Fibroblast of skin of scalp (primary cell): Measurements from ENCODE around the gene ALDH16A1.

Source experiments
- DNase-seq: peaks from one replicate; pipeline ENCODE4 v3.0.0-alpha.2; 2013

ALDH16A1 gene

GRCh38 chr19:49423985-49424303 is 29.1 kb upstream of the ALDH16A1 start:
- DNase-seq: no peak

GRCh38 chr19:49425178-49425577 is 27.8 kb upstream of the ALDH16A1 start, which contains the start of gene GFY:
Gene GFY, plus strand, starts transcription at chr19:49425388. Its CDS starts 1,043 bp downstream, at chr19:49426431.
- DNase-seq: no peak

DNA sequence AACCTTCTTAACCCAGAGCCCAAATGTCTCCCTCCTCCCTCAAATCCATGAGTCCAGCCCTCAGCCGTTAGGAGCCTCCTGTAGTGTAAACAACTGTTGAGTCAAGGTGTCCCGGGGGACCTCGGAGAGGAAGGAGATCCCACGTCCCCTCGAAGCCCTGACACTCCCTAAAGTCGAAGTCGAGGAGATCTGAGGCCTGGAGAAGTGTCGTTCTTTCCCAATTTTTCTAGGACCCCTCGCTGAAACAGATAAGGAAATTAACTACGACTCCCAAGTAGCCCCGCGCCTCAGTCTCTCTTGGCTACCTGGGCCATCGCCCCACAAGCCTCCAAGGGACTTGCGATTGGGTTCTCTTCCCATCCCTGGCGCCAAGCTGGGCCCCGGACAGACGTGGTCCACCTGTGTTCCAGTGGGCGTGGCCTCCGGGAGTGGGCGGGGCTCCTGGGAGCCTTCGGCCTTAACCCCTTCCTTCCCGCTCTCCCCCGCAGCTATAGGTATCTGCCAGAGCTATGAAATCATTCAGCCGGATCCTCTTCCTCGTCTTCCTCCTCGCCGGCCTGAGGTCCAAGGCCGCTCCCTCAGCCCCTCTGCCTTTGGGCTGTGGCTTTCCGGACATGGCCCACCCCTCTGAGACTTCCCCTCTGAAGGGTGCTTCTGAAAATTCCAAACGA is 27.0 kb upstream of the ALDH16A1 start:
- DNase-seq: no peak

DNA sequence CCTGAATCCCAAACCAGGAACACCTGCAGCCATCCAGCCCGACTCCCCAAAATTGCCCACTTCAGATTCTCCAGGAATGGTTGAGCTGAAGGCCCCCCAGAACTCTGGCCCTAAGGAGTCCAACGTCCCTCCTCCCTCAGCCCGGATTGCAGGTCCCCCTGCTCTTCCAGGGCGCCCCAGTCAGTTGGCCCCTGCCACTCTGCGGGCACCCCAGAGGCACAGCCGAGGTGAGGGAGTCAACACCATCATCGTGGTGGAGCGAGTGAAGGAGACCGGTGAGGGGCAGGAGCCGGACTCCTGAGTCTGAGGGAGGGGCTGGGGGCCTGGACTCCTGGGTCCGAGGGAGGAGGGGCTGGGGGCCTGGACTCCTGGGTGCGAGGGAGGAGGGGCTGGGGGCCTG is 25.7 kb upstream of the ALDH16A1 start:
- no peak for DNase-seq

DNA sequence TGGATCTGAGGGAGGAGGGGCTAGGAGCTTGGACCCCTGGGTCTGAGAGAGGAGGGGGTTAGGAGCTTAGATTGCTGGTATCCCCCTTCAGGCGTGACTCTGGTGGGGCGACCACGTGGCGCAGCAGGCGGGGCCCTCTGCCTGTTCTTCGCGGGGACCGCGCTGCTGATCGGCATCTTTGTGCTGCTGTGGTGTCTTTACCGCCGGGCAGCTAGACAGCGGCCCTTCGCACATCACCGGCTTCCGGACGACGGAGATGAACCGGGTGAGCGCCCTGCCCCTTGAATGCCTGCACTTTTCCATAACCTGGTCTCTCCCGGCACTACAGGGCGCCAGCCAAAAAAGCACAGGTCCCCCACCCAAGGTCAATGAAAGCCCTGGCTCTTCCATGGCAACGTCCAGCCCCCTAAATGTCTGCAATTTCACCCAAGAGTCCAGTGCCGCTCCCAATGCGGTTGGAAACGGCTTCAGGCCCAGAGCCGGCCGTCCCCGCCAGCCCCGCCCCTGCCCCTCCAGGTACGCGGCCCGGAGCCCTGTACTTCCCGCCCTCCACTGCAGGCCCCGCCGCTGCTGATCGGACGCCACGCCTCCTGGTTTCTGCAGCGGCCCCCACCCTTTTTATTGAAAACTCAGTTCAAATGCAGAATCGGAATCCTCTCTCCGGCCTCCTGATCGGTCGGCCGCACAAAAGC is 25.0 kb upstream of the ALDH16A1 start:
- DNase-seq: no peak

GRCh38 chr19:49428547-49429451 is 24.2 kb upstream of the ALDH16A1 start:
- no peak for DNase-seq

DNA sequence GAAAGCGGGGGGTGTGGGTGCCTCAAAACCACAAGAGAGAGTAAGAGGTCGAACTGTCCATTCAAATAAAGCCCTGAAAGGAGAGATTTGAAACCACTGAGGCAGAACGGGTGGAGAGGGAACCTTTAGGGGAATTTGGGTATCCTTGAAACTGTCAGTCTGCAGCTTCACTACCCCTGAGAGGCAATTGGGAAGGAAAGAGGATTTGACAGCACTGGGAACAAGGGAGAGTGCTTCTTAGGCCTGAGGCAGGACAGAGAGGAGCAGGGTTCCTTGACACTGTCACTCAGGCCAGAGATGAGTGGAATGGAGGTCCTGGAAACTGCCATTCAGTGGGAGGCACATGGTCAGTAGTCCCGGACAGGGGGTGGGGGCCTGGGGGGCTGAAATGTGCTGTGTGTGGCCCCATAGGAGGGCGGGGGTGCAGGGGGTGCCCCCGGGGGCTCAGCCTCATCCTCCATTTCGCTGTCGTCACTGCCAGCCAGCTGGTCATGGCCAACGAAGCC is 22.8 kb upstream of the ALDH16A1 start:
- DNase-seq: no peak

GRCh38 chr19:49430678-49431329 is 22.2 kb upstream of the ALDH16A1 start:
- no peak for DNase-seq

GRCh38 chr19:49431330-49431749 is 21.7 kb upstream of the ALDH16A1 start:
- no peak for DNase-seq

DNA sequence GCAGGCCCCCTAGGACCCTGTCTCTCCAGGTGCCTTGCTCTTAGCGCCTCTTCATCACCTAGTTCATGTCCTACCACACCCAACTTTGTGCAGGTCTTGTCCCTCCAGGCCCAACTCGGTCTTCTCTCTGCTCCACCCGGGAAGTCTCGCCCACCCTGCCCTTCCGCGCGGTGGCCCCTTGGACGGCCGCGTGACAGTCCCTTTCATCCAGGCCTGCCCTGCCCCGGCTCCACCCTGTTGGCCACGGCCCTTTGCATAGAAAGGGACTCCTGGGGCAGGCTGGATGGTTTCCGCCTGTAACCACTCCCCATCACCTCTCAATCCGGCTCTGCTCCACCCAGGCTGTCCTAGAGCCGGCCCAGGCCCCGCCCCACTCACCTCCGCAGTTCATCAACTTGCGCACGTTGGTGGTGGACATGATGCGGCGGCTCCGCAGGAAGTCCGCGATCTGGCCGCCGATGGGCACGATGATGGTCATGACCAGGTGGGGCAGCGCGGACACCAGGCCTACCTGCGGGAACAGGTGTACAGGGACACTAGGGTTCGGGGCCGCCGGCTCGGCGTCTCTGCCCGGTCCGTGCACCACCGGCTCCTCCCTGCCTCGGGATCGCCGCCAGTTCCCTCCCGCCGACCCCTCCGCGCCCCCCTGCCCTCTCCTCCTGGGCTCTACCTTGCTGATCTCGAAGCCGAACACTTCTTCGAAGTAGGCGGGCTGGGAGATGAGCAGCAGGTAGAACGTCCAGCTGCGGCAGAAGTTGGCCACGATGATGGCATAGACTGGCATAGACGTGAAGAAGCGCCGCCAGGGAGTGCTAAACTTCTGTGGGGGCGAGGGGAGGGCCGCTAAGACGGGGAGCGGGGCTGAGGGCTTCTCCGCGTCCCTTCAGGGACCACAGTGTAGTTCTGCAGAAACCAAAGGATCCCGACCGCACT is 20.6 kb upstream of the ALDH16A1 start:
- DNase-seq: no peak

DNA sequence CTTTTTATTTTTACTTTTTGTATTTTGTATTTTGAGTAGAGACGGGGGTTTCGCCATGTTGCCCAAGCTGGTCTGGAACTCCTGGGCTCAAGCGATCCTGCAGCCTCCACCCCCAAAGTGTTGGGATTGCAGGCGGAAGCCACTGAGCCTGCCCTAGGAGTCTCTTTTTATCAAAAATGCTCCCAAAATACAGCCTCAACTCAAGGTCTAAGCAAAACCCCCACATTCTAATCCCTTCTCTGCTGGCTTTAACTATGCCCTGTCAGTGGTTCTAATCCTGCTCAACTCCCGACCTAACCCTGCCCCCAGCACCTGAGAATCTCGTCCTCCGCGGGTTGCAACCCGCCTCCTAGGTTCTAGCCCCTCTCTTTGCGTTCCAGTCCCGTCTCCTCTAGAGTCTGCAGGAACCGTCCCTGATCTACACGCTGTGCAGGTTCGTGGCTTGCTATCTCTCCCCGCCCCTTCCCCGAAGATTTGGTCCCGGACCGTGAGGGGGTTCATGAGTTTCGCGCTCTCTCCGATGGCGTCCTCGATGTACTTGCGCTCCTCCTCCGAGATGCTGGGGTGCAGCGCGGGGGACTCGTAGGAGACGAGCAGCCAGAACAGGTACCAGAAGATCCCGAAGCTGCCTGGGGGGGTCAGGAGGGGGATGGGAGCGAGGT is 19.7 kb upstream of the ALDH16A1 start:
- DNase-seq: no peak

DNA sequence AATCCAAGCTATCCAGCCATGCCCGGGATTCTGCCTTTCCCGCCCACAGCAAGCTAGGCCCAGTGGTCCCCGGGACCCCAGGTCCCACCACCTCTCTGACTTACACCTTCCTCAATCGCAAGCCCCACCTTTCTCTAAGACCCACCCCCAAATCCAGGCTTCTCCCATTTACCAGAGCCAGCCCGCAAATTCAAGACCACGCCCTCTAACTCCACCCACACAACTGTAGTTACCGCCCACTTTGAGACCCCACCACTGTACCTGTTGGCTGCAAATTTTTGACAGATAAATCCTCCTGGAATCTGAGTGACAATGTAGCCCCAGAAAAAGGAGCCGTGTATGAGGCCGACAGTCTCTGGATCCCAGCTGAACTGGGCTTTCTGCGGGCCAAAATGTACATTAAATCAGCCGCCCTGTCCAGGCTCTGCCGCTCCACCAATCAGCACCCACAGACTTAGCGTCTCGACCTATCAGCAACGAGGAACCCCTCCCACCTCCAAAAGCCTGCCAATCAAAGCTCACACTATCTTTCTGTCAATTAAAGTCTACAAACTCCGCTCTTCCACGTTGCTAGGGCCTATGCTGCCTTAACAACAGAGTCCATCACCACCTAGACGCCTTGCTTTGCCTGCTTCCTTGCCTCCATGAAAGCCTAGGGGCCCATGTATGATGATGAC is 18.0 kb upstream of the ALDH16A1 start:
- DNase-seq: no peak

- DNase-seq: no peak
Measured at GRCh38 chr19:49435670-49436069, 17.4 kb upstream of the ALDH16A1 start.

GRCh38 chr19:49436381-49437017 is 16.5 kb upstream of the ALDH16A1 start:
- DNase-seq: no peak

DNA sequence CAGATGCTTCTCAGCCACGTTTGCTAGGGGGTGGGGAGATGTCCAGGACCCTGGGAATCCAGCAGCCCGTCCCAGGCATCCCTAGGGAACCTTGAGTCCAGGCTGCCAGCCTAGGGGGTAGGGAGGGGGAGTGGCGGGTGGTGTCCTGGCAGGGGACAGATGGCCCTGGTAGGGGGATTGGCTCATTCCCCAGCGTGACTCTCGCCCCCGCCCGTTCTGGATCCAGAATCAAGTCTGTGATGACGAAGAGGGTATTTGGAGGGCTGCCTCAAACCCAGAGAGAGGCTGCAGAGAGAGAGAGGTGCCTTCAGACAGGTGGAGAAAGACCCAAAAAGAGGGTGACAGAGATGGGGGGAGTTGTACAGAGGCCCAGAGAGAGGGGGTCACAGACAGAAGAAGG is 15.8 kb upstream of the ALDH16A1 start:
- DNase-seq: no peak

- no peak for DNase-seq
Measured at GRCh38 chr19:49438261-49438660, 14.8 kb upstream of the ALDH16A1 start.

- no peak for DNase-seq
Measured at GRCh38 chr19:49439836-49440235, 13.2 kb upstream of the ALDH16A1 start.

GRCh38 chr19:49440439-49441209 is 12.4 kb upstream of the ALDH16A1 start:
- no peak for DNase-seq
